Spleen (tissue), 7 donors: ENCODE data around the gene ABLIM2.

Source experiments
- POLR2A ChIP-seq, 3 donors: fragments of 450-650 bp; IDR thresholded peaks; one replicate each; pipeline ENCODE4 v1.5.1; 2017; ENCODE audit warnings: antibody characterized with exemption in 3 of 3, mild to moderate bottlenecking in 1 of 3
- TF ChIP-seq, protein P1 (sequence below), 11 experiments: fragments of 200-600 bp in 7 of 11; fragments of 450-650 bp in 4 of 11; sonication (generic) in 4 of 11; IDR thresholded peaks in 8 of 11; conservative IDR thresholded peaks in 3 of 11; 1 replicate in 7 of 11; 2 replicates in 4 of 11; pipeline versions ENCODE4 v1.4.0 to v1.8.0; 2016 to 2021; ENCODE audit warnings: antibody characterized with exemption in 11 of 11, inconsistent platforms in 4 of 11, mild to moderate bottlenecking in 1 of 11
- donor health status: DM: no; HTN: no; CAD: no; lungs with moderate emphysema.
- donor health status: DM: no; HTN: no; CAD: no.
- donor health status: DM: no; HTN: no; CAD: no.

DNA sequence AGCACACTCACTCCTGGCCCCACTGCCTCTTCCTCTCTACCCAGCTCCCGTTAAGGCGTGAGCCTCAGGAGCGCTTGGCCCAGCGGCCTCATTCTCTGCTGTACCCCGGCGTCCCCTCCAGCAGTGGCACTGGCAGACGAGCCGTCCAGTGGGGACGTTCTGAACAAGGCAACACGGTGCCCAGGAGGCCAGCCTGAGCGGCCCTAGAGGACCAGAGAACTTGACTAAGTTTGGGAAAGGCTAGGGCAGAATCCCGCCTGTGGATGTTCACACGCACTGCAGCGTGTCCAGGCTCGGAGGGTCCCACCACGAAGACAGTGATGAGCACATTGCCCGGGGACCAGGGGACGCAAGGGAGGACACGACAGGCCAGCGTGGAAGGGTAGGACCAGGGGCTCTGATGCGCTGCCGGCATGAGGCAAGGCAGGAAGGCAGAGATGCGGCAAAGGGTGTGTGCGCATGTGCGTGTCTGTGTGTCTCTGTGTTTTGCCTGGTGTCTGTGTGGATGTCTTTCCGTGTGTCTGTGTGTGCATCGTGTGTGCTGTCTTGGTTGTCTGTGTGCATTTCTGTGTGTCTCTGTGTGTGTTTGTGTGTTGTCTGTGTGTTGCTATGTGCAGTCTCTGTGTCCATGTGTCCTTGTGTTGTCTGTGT is 89.4 kb downstream of the ABLIM2 start:
- TF ChIP-seq, protein P1, sequence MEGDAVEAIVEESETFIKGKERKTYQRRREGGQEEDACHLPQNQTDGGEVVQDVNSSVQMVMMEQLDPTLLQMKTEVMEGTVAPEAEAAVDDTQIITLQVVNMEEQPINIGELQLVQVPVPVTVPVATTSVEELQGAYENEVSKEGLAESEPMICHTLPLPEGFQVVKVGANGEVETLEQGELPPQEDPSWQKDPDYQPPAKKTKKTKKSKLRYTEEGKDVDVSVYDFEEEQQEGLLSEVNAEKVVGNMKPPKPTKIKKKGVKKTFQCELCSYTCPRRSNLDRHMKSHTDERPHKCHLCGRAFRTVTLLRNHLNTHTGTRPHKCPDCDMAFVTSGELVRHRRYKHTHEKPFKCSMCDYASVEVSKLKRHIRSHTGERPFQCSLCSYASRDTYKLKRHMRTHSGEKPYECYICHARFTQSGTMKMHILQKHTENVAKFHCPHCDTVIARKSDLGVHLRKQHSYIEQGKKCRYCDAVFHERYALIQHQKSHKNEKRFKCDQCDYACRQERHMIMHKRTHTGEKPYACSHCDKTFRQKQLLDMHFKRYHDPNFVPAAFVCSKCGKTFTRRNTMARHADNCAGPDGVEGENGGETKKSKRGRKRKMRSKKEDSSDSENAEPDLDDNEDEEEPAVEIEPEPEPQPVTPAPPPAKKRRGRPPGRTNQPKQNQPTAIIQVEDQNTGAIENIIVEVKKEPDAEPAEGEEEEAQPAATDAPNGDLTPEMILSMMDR (IDR thresholded peaks at IDR 0.05 in 8 of 11, conservative IDR thresholded peaks at IDR 0.05 in 3 of 11): no peak
- TF ChIP-seq POLR2A (IDR thresholded peaks at IDR 0.05): no peak
